Mesenchymal stem cell (in vitro differentiated cells and primary cell): ENCODE results near the gene SLC1A2.

Experiments
- DNase-seq: peaks from one replicate; pipeline ENCODE4 v3.0.0-alpha.2; 2013
- H2AFZ ChIP-seq: one replicate; pipeline ENCODE4 v1.6.1; 2013; ENCODE audit warnings: low read depth, mild to moderate bottlenecking, control low read depth, inconsistent platforms, low read length, moderate library complexity
- H2AK5ac ChIP-seq: 2 replicates; pipeline ENCODE4 v1.6.1; 2013; ENCODE audit warnings: low read length, moderate library complexity, mild to moderate bottlenecking, inconsistent platforms; ENCODE audit not compliant: severe bottlenecking
- H2BK120ac ChIP-seq: one replicate; pipeline ENCODE4 v1.6.1; 2013; ENCODE audit warnings: low read depth, mild to moderate bottlenecking, inconsistent platforms, low read length, moderate library complexity
- H2BK12ac ChIP-seq, 2 experiments: one replicate each; pipeline ENCODE4 v1.6.1; 2013; ENCODE audit warnings: inconsistent platforms in 2 of 2, low read length in 2 of 2, mild to moderate bottlenecking in 2 of 2, moderate library complexity in 2 of 2, control low read depth in 1 of 2
- H2BK15ac ChIP-seq: one replicate; pipeline ENCODE4 v1.6.1; 2013; ENCODE audit warnings: mild to moderate bottlenecking, low read depth, inconsistent platforms; ENCODE audit not compliant: poor library complexity, severe bottlenecking
- H2BK5ac ChIP-seq: 2 replicates; pipeline ENCODE4 v1.6.1; 2013; ENCODE audit warnings: low read depth, mild to moderate bottlenecking, low read length, control low read depth, inconsistent platforms; ENCODE audit not compliant: poor library complexity, severe bottlenecking
- H3K14ac ChIP-seq, 2 experiments: one replicate each; pipeline ENCODE4 v1.6.1; 2013; ENCODE audit warnings: inconsistent platforms in 2 of 2, low read length in 2 of 2, control low read depth in 1 of 2, mild to moderate bottlenecking in 1 of 2, moderate library complexity in 1 of 2
- H3K18ac ChIP-seq, 2 experiments: one replicate each; pipeline ENCODE4 v1.6.1; 2013; ENCODE audit warnings: inconsistent platforms in 2 of 2, low read length in 2 of 2, control low read depth in 1 of 2, low read depth in 1 of 2, mild to moderate bottlenecking in 1 of 2
- H3K23ac ChIP-seq, 2 experiments: one replicate each; pipeline ENCODE4 v1.6.1; 2013; ENCODE audit warnings: inconsistent platforms in 2 of 2, low read length in 2 of 2, mild to moderate bottlenecking in 2 of 2, moderate library complexity in 2 of 2, control low read depth in 1 of 2
- H3K27ac ChIP-seq: 2 replicates; pipeline ENCODE4 v1.5.1; 2013; ENCODE audit warnings: mild to moderate bottlenecking, moderate library complexity, low read length, control low read depth, inconsistent platforms; ENCODE audit not compliant: poor library complexity, severe bottlenecking
- H3K27me3 ChIP-seq, 2 experiments: 2 replicates each; pipeline versions ENCODE4 v1.6.1 to v1.7.0; 2013; ENCODE audit warnings: low read length in 2 of 2, mild to moderate bottlenecking in 2 of 2, moderate library complexity in 2 of 2, control low read depth in 1 of 2, inconsistent platforms in 1 of 2; ENCODE audit not compliant: control insufficient read depth in 1 of 2, insufficient read depth in 1 of 2
- H3K36me3 ChIP-seq, 2 experiments: 2 replicates each; pipeline versions ENCODE4 v1.6.1 to v1.7.0; 2013; ENCODE audit warnings: low read length in 2 of 2, control low read depth in 1 of 2, inconsistent platforms in 1 of 2, low read depth in 1 of 2, mild to moderate bottlenecking in 1 of 2; ENCODE audit not compliant: insufficient read depth in 2 of 2, control insufficient read depth in 1 of 2
- H3K4ac ChIP-seq, 2 experiments: one replicate each; pipeline ENCODE4 v1.6.1; 2013; ENCODE audit warnings: inconsistent platforms in 2 of 2, low read length in 2 of 2, mild to moderate bottlenecking in 2 of 2, moderate library complexity in 2 of 2, control low read depth in 1 of 2, low read depth in 1 of 2
- H3K4me1 ChIP-seq: 2 replicates; pipeline ENCODE4 v1.6.1; 2013; ENCODE audit warnings: low read depth, low read length, control low read depth; ENCODE audit not compliant: control insufficient read depth, insufficient read depth
- H3K4me2 ChIP-seq: 2 replicates; pipeline ENCODE4 v1.6.1; 2013; ENCODE audit warnings: low read length, mild to moderate bottlenecking, inconsistent platforms; ENCODE audit not compliant: poor library complexity, severe bottlenecking
- H3K4me3 ChIP-seq, 2 experiments: 2 replicates each; pipeline versions ENCODE4 v1.5.1 to v1.7.0; 2013; ENCODE audit warnings: low read length in 2 of 2, mild to moderate bottlenecking in 2 of 2, control low read depth in 1 of 2, low read depth in 1 of 2; ENCODE audit not compliant: insufficient read depth in 1 of 2
- H3K79me1 ChIP-seq: replicated peaks from 2 replicates; pipeline ENCODE4 v1.6.1; 2013; ENCODE audit warnings: mild to moderate bottlenecking, control low read depth, low read length, inconsistent platforms; ENCODE audit not compliant: poor library complexity, severe bottlenecking
- H3K9ac ChIP-seq: 2 replicates; pipeline ENCODE4 v1.7.0; 2013; ENCODE audit warnings: mild to moderate bottlenecking, low read length, moderate library complexity
- H3K9me3 ChIP-seq: 2 replicates; pipeline ENCODE4 v1.7.0; 2013; ENCODE audit warnings: mild to moderate bottlenecking, low read length; ENCODE audit not compliant: control insufficient read depth
- H4K8ac ChIP-seq: one replicate; pipeline ENCODE4 v1.6.1; 2013; ENCODE audit warnings: inconsistent platforms, mild to moderate bottlenecking, low read length, moderate library complexity
- H4K91ac ChIP-seq: one replicate; pipeline ENCODE4 v1.6.1; 2013; ENCODE audit warnings: mild to moderate bottlenecking, low read length, inconsistent platforms
- WGBS: methylation state at CpG from one replicate; pipeline ENCODE4 v1.1.7; 2013; ENCODE audit warnings: mixed read lengths; 5-methylcytosine and 5-hydroxymethylcytosine counted together

The SLC1A2 gene

DNA sequence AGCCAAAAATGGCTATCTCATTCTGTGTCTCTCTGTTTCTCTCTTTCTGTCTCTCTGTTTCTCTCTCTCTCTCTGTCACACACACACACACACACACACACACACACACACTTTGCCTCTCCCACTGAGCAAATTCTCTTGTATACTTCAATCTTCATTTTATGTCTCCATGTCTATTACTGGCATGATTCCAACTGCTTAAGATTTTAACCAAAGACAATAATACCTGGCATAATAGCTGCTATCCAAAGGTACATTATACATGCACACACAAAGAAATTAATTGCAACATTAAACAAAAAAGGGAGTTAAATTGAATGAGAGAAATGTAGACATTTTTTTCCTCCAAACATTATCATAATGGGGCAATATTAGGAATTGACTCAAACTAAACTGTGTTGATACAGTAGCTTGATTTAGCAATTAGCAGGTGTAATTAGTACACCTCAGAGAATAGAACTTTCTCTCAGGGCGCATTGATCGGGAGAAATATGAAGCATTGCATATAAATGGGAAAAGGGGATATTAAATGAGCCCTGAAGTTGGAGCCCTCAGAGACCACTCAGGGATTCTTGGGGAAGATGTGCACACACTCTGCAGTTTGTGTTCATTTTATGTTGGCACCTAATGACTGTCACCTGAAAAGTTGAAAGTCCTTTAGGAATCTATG lies 17.4 kb upstream of the SLC1A2 start:
- Histone ChIP-seq H3K79me1 (no peaks in the 10 kb centered on the region), H2AFZ (no peak overlapping the region), H3K4me3 (no peak overlapping the region), H3K27ac (no peak overlapping the region), H3K4me2 (no peak overlapping the region), H3K4me1 (no peaks in the 10 kb centered on the region), H3K14ac (no peak overlapping the region), H3K18ac (no peak overlapping the region), H2BK120ac (no peak overlapping the region), H3K23ac (no peak overlapping the region), H4K91ac (no peak overlapping the region), H3K9me3 (no peaks in the 10 kb centered on the region), H2AK5ac (no peak overlapping the region), H3K36me3 (peaks cover 0 to 100% of the 10 kb centered on the region in 2 experiments), H3K27me3 (peaks cover 0 to 69% of the 10 kb centered on the region in 2 experiments), H3K9ac (no peak overlapping the region), H4K8ac (no peak overlapping the region), H2BK5ac (no peak overlapping the region), H2BK12ac (no peak overlapping the region), H3K4ac (no peak overlapping the region), H2BK15ac (no peak overlapping the region)
- WGBS, result 97% methylated on average over 2 of the region's 2 CpGs
- DNase-seq, result no peak

- Histone ChIP-seq H3K27ac (no peak overlapping the region), H4K91ac (no peak overlapping the region), H4K8ac (no peak overlapping the region), H2BK12ac (no peak overlapping the region), H3K79me1 (no peaks in the 10 kb centered on the region), H3K18ac (no peak overlapping the region), H3K4me2 (no peak overlapping the region), H2BK120ac (no peak overlapping the region), H3K27me3 (peaks cover 0 to 66% of the 10 kb centered on the region in 2 experiments), H3K4me3 (no peak overlapping the region), H3K9me3 (no peaks in the 10 kb centered on the region), H2AFZ (no peak overlapping the region), H3K36me3 (peaks cover 0 to 97% of the 10 kb centered on the region in 2 experiments), H3K4ac (no peak overlapping the region), H2BK5ac (no peak overlapping the region), H3K4me1 (no peaks in the 10 kb centered on the region), H2BK15ac (no peak overlapping the region), H3K23ac (no peak overlapping the region), H2AK5ac (no peak overlapping the region), H3K9ac (no peak overlapping the region), H3K14ac (no peak overlapping the region)
- no peak for DNase-seq
- 73% methylated on average over 3 of the region's 3 CpGs for WGBS
These were observed 14.2 kb upstream of the SLC1A2 start for GRCh38 chr11:35433588-35433987.

- DNase-seq, result no peak
- 93% methylated on average over 14 of the region's 14 CpGs for WGBS
- H3K4me1 ChIP-seq, result no peaks in the 10 kb centered on the region
These were observed 13.1 kb upstream of the SLC1A2 start for GRCh38 chr11:35432464-35432863.

GRCh38 chr11:35427071-35427470 lies 7.7 kb upstream of the SLC1A2 start:
- peaks cover 0 to 72% of the 10 kb centered on the region in 2 experiments for H3K27me3 ChIP-seq
- H4K8ac ChIP-seq, result no peak overlapping the region
- DNase-seq, result no peak
- no peak overlapping the region for H3K27ac ChIP-seq
- no peaks in the 10 kb centered on the region for H3K9me3 ChIP-seq
- H2AFZ ChIP-seq, result no peak overlapping the region
- no peak overlapping the region for H4K91ac ChIP-seq
- H2AK5ac ChIP-seq, result no peak overlapping the region
- H2BK12ac ChIP-seq, result no peak overlapping the region
- peaks cover 0 to 96% of the 10 kb centered on the region in 2 experiments for H3K36me3 ChIP-seq
- no peak overlapping the region for H3K18ac ChIP-seq
- H3K14ac ChIP-seq, result no peak overlapping the region
- no peak overlapping the region for H3K4me3 ChIP-seq
- H2BK15ac ChIP-seq, result no peak overlapping the region
- no peak overlapping the region for H3K4me2 ChIP-seq
- H3K4ac ChIP-seq, result no peak overlapping the region
- 75% methylated on average over 3 of the region's 3 CpGs for WGBS
- H3K79me1 ChIP-seq, result no peaks in the 10 kb centered on the region
- no peak overlapping the region for H3K23ac ChIP-seq
- peak overlapping the region; percentile 3 for H3K9ac ChIP-seq
- H2BK5ac ChIP-seq, result no peak overlapping the region
- H2BK120ac ChIP-seq, result no peak overlapping the region
- no peaks in the 10 kb centered on the region for H3K4me1 ChIP-seq

More at GRCh38 chr11:35432464-35432863, 13.1 kb upstream of the SLC1A2 start:
- Histone ChIP-seq H2BK5ac (no peak overlapping the region), H4K91ac (no peak overlapping the region), H4K8ac (no peak overlapping the region), H2BK12ac (no peak overlapping the region), H3K27me3 (peaks cover 0 to 62% of the 10 kb centered on the region in 2 experiments), H3K9me3 (no peaks in the 10 kb centered on the region), H2AFZ (no peak overlapping the region), H3K23ac (no peak overlapping the region), H3K14ac (peak overlapping the region in 1 of 2 experiments; percentile 35), H3K27ac (no peak overlapping the region), H3K9ac (no peak overlapping the region), H2AK5ac (no peak overlapping the region), H3K4me2 (no peak overlapping the region), H3K79me1 (no peaks in the 10 kb centered on the region), H3K4ac (no peak overlapping the region), H2BK15ac (no peak overlapping the region), H2BK120ac (no peak overlapping the region), H3K4me3 (no peak overlapping the region), H3K36me3 (peaks cover 0 to 96% of the 10 kb centered on the region in 2 experiments), H3K18ac (no peak overlapping the region)
